Tibial artery (tissue), 4 donors: Measurements from ENCODE around the gene SSR3.

ENCODE experiments used
- DNase-seq, 2 donors: peaks; one replicate each; pipeline ENCODE4 v3.0.0-alpha.2; 2019
- H3K27ac ChIP-seq, 2 donors: fragments of 200-600 bp; sonication (generic) in 1 of 2; 1 replicate in 1 of 2; 2 replicates in 1 of 2; pipeline ENCODE4 v1.5.1; 2018 to 2019; ENCODE audit warnings: mild to moderate bottlenecking in 1 of 2
- H3K27me3 ChIP-seq, 2 donors: fragments of 200-600 bp; sonication (generic) in 1 of 2; one replicate each; pipeline versions ENCODE4 v1.5.1 to v1.6.0; 2016 to 2019
- H3K36me3 ChIP-seq, 3 donors: fragments of 200-600 bp; sonication (generic) in 2 of 3; one replicate each; pipeline ENCODE4 v1.5.1; 2016 to 2019; ENCODE audit warnings: mild to moderate bottlenecking in 2 of 3
- H3K4me1 ChIP-seq, 4 donors: fragments of 200-600 bp; sonication (generic) in 2 of 4; 1 replicate in 3 of 4; 2 replicates in 1 of 4; pipeline ENCODE4 v1.5.1; 2016 to 2019
- H3K4me3 ChIP-seq, 2 donors: fragments of 200-600 bp; sonication (generic) in 1 of 2; 1 replicate in 1 of 2; 2 replicates in 1 of 2; pipeline ENCODE4 v1.5.1; 2018 to 2019; ENCODE audit warnings: mild to moderate bottlenecking in 2 of 2
- H3K9me3 ChIP-seq, 3 donors: fragments of 200-600 bp; sonication (generic) in 1 of 3; one replicate each; pipeline ENCODE4 v1.5.1; 2016 to 2019
- CTCF ChIP-seq, 2 experiments: fragments of 200-600 bp in 1 of 2; fragments of 450-650 bp in 1 of 2; IDR thresholded peaks; one replicate each; pipeline ENCODE4 v1.5.1; 2017 to 2019; ENCODE audit warnings: antibody characterized with exemption in 2 of 2, mild to moderate bottlenecking in 1 of 2, moderate library complexity in 1 of 2
- intact Hi-C: fragments of 100-400 bp; cut with DNase I; formaldehyde crosslinking; loops from one replicate; pipeline ENCODE4 v1.15.0; 2023; ENCODE audit warnings: low total_unique reads

The SSR3 gene

GRCh38 chr3:156509189-156510174 lies 45.4 kb downstream of the SSR3 start:
- Histone ChIP-seq H3K36me3 (peaks cover 0 to 4% (median 0%) of the 10 kb centered on the region in 3 donors), H3K4me3 (no peak overlapping the region), H3K27ac (no peak overlapping the region), H3K4me1 (peaks cover 0 to 7% (median 0%) of the 10 kb centered on the region in 4 donors), H3K27me3 (no peaks in the 10 kb centered on the region), H3K9me3 (no peaks in the 10 kb centered on the region)
- intact Hi-C loops, result loop anchor here (2.0 to 5.0 kb wide), 2 partner anchors 357 to 467 kb away; no protein-coding TSS in a partner anchor
- TF ChIP-seq CTCF (IDR thresholded peaks at IDR 0.05), result peak; percentile 61 to 66
- no peak for DNase-seq

GRCh38 chr3:156507285-156507684 lies 47.6 kb downstream of the SSR3 start:
- H3K9me3 ChIP-seq, result no peaks in the 10 kb centered on the region
- H3K36me3 ChIP-seq, result no peaks in the 10 kb centered on the region
- no peak overlapping the region for H3K4me3 ChIP-seq
- intact Hi-C loops, result loop anchor here (5.0 kb wide), 1 partner anchor 465 kb away; no protein-coding TSS in a partner anchor
- H3K4me1 ChIP-seq, result peaks cover 0 to 13% (median 0%) of the 10 kb centered on the region in 4 donors
- H3K27me3 ChIP-seq, result no peaks in the 10 kb centered on the region
- TF ChIP-seq CTCF (IDR thresholded peaks at IDR 0.05), result no peak
- DNase-seq, result no peak
- no peak overlapping the region for H3K27ac ChIP-seq

- DNase-seq, result no peak
- peaks cover 0 to 26% (median 7%) of the 10 kb centered on the region in 4 donors for H3K4me1 ChIP-seq
- no peaks in the 10 kb centered on the region for H3K27me3 ChIP-seq
- H3K27ac ChIP-seq, result no peak overlapping the region
- TF ChIP-seq CTCF (IDR thresholded peaks at IDR 0.05), result no peak
- H3K9me3 ChIP-seq, result no peaks in the 10 kb centered on the region
- peaks cover 0 to 6% (median 0%) of the 10 kb centered on the region in 3 donors for H3K36me3 ChIP-seq
- intact Hi-C loops, result no loop called here
- H3K4me3 ChIP-seq, result no peak overlapping the region
These were observed 56.6 kb downstream of the SSR3 start for GRCh38 chr3:156498307-156498706.

- peaks cover 0 to 30% (median 12%) of the 10 kb centered on the region in 4 donors for H3K4me1 ChIP-seq
- TF ChIP-seq CTCF (IDR thresholded peaks at IDR 0.05), result no peak
- H3K27ac ChIP-seq, result peak overlapping the region; percentile 15 to 19
- no peaks in the 10 kb centered on the region for H3K27me3 ChIP-seq
- no peak overlapping the region for H3K4me3 ChIP-seq
- intact Hi-C loops, result no loop called here
- no peak for DNase-seq
- H3K9me3 ChIP-seq, result no peaks in the 10 kb centered on the region
- peaks cover 0 to 6% (median 0%) of the 10 kb centered on the region in 3 donors for H3K36me3 ChIP-seq
These were observed 57.6 kb downstream of the SSR3 start for GRCh38 chr3:156497326-156497725.

- no peaks in the 10 kb centered on the region for H3K9me3 ChIP-seq
- no peak overlapping the region for H3K27ac ChIP-seq
- intact Hi-C loops, result no loop called here
- no peak overlapping the region for H3K4me3 ChIP-seq
- no peak for DNase-seq
- H3K36me3 ChIP-seq, result peaks cover 0 to 6% (median 0%) of the 10 kb centered on the region in 3 donors
- peaks cover 0 to 45% (median 15%) of the 10 kb centered on the region in 4 donors for H3K4me1 ChIP-seq
- no peak for TF ChIP-seq CTCF (IDR thresholded peaks at IDR 0.05)
- no peaks in the 10 kb centered on the region for H3K27me3 ChIP-seq
These were observed 59.1 kb downstream of the SSR3 start for GRCh38 chr3:156495816-156496215.
